Measurements from ENCODE around the gene BCL7A.

DNA sequence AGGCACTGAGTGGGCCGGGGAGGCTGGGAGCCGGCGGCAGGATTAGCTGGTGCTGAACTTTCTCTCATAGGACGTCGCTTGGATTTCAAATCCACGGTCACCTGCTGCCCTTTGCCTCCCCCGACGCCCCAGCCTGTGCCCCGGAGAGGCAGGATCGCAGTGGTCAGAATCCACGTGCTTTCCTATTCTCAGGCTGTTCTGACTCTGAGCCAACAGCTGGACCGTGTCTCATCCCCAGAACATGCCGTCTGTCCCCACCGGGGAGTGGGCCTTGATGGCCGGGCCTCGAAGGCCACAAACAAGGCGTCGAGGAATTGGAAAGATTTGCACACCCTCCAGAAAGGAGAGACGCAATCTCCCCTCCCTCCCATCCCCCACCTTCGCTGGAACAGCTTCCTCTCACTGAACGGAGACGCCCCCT lies 38.4 kb downstream of the BCL7A start:
- TF ChIP-seq, protein P1, sequence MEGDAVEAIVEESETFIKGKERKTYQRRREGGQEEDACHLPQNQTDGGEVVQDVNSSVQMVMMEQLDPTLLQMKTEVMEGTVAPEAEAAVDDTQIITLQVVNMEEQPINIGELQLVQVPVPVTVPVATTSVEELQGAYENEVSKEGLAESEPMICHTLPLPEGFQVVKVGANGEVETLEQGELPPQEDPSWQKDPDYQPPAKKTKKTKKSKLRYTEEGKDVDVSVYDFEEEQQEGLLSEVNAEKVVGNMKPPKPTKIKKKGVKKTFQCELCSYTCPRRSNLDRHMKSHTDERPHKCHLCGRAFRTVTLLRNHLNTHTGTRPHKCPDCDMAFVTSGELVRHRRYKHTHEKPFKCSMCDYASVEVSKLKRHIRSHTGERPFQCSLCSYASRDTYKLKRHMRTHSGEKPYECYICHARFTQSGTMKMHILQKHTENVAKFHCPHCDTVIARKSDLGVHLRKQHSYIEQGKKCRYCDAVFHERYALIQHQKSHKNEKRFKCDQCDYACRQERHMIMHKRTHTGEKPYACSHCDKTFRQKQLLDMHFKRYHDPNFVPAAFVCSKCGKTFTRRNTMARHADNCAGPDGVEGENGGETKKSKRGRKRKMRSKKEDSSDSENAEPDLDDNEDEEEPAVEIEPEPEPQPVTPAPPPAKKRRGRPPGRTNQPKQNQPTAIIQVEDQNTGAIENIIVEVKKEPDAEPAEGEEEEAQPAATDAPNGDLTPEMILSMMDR (IDR thresholded peaks at IDR 0.05; ENCODE audit: insufficient read depth, low read length, poor library complexity, severe bottlenecking) = no peak
- TF ChIP-seq EZH2phosphoT487 (conservative IDR thresholded peaks at IDR 0.05; ENCODE audit: low read length) = no peak

Measured in SU-DHL-6 (cell line).